Neural progenitor cell (in vitro differentiated cells): ENCODE data around the gene TYMP.

Experiments used
- EZH2phosphoT487 ChIP-seq: fragments of 200-600 bp; sonication (generic); IDR thresholded peaks from 2 replicates; pipeline ENCODE4 v1.6.1; 2017; ENCODE audit warnings: antibody characterized with exemption
- TF ChIP-seq, protein P1 (sequence below): fragments of 200-600 bp; sonication (generic); IDR thresholded peaks from 2 replicates; pipeline ENCODE4 v1.5.1; 2017; ENCODE audit warnings: antibody characterized with exemption, mild to moderate bottlenecking

DNA sequence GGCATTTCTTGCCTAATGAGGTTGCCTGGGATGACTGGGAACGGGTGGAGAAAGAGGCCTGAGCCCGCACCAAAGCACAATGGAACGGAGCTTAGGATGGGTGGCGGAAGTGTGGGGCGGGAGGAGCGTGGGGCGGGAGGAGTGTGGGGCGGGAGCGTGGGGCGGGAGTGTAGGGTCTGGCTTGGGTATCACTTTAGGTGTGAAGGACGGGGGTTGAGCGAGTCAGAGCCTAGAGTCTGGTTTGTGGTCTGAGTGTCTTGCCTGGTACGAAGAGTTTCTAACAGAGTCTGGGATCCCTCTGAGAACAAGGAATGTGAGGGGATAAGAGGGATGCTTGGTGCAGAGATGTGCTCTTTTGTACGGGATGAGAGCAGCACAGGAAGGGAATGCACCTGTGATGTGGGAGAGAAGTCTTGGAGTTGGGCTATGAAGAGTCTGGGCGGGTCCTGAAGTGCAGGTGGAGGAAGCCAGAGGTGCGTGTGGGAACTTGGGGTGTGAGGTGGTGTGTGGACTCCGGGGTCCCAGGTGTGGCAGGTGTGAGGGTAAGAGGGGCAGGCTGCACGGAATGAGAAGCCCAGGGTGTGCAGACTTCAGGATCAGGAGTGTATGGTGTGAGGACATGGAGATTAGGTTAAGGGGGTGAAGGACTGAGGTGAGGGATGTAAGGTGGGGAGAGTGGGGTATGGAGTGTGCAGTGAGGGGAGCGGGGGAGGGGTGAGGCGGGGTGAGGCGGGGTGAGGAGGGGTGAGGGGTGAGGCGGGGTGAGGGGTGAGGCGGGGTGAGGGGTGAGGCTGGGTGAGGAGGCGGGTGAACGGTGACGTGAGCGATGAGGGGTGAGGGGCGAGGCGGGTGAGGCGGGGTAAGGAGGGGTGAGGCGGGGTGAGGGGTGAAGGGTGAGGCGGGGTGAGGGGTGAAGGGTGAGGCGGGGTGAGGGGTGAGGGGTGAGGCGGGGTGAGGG lies 31.9 kb upstream of the TYMP start:
- TF ChIP-seq, protein P1, sequence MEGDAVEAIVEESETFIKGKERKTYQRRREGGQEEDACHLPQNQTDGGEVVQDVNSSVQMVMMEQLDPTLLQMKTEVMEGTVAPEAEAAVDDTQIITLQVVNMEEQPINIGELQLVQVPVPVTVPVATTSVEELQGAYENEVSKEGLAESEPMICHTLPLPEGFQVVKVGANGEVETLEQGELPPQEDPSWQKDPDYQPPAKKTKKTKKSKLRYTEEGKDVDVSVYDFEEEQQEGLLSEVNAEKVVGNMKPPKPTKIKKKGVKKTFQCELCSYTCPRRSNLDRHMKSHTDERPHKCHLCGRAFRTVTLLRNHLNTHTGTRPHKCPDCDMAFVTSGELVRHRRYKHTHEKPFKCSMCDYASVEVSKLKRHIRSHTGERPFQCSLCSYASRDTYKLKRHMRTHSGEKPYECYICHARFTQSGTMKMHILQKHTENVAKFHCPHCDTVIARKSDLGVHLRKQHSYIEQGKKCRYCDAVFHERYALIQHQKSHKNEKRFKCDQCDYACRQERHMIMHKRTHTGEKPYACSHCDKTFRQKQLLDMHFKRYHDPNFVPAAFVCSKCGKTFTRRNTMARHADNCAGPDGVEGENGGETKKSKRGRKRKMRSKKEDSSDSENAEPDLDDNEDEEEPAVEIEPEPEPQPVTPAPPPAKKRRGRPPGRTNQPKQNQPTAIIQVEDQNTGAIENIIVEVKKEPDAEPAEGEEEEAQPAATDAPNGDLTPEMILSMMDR, result no peak
- no peak for TF ChIP-seq EZH2phosphoT487
